ENCODE data around the gene NPLOC4.
A peak's percentile ranks its signal among the peaks of the same experiment; 100 is the strongest.

The NPLOC4 gene

GRCh38 chr17:81513753-81514488 lies 123.0 kb downstream of the NPLOC4 start (continued):
- TF ChIP-seq ZNF280D (tag by site-specific recombination; IDR thresholded peaks at IDR 0.05): no peak
- TF ChIP-seq GLI4 (tag by site-specific recombination; IDR thresholded peaks at IDR 0.05): no peak
- TF ChIP-seq ZFP3 (tag by site-specific recombination; IDR thresholded peaks at IDR 0.05; ENCODE audit: low read depth): no peak
- no peak for TF ChIP-seq HOXD13 (CRISPR knock-in tag; IDR thresholded peaks at IDR 0.05; ENCODE audit: borderline replicate concordance)
- peak; percentile 68 for TF ChIP-seq PRDM10 (tag by site-specific recombination; IDR thresholded peaks at IDR 0.05)
- no peak for TF ChIP-seq ZNF16 (tag by site-specific recombination; IDR thresholded peaks at IDR 0.05; ENCODE audit: low read depth)
- no peak for TF ChIP-seq ZNF777 (tag by site-specific recombination; IDR thresholded peaks at IDR 0.05; ENCODE audit: borderline replicate concordance)
- TF ChIP-seq ZNF146 (tag by site-specific recombination; IDR thresholded peaks at IDR 0.05): no peak
- no peak for TF ChIP-seq WT1 (tag by site-specific recombination; IDR thresholded peaks at IDR 0.05)
- TF ChIP-seq ZNF473 (tag by site-specific recombination; IDR thresholded peaks at IDR 0.05): no peak
- TF ChIP-seq ZNF747 (tag by site-specific recombination; IDR thresholded peaks at IDR 0.05): no peak
- TF ChIP-seq ZNF175 (tag by site-specific recombination; IDR thresholded peaks at IDR 0.05): no peak
- TF ChIP-seq ZEB2 (tag by site-specific recombination; IDR thresholded peaks at IDR 0.05): peak; percentile 85
- TF ChIP-seq SCRT1 (tag by site-specific recombination; IDR thresholded peaks at IDR 0.05; ENCODE audit: borderline replicate concordance): no peak; the same call in 1 of the 2 replicates
- no peak for TF ChIP-seq ZNF169 (tag by site-specific recombination; IDR thresholded peaks at IDR 0.05)
- no peak for TF ChIP-seq ZNF121 (tag by site-specific recombination; IDR thresholded peaks at IDR 0.05)
- TF ChIP-seq ZNF280C (tag by site-specific recombination; IDR thresholded peaks at IDR 0.05): no peak
- TF ChIP-seq ZNF560 (tag by site-specific recombination; IDR thresholded peaks at IDR 0.05; ENCODE audit: borderline replicate concordance): no peak
- TF ChIP-seq MZF1 (tag by site-specific recombination; IDR thresholded peaks at IDR 0.05; ENCODE audit: borderline replicate concordance): no peak
- TF ChIP-seq ZNF26 (tag by site-specific recombination; IDR thresholded peaks at IDR 0.05): no peak
- TF ChIP-seq ZNF626 (tag by site-specific recombination; IDR thresholded peaks at IDR 0.05): no peak
- TF ChIP-seq ZNF404 (tag by site-specific recombination; IDR thresholded peaks at IDR 0.05): no peak
- TF ChIP-seq OVOL3 (tag by site-specific recombination; IDR thresholded peaks at IDR 0.05): no peak
- TF ChIP-seq GLIS1 (tag by site-specific recombination; IDR thresholded peaks at IDR 0.05): peak; percentile 100
- TF ChIP-seq ZNF394 (tag by site-specific recombination; IDR thresholded peaks at IDR 0.05; ENCODE audit: borderline replicate concordance): no peak; the same call in 1 of the 2 replicates

Data from HEK293 (cell line).